Endothelial cell of umbilical vein (primary cell): ENCODE results near the gene CCNC. TPM values are rescaled to one million over a fixed set of nuclear protein-coding genes. Genes with fewer than 3 reads are reported as not detected.

Experiments
- BruUV-seq: library from RNA; stranded (reverse); fragments of 400-500 nt; replicated peaks from 2 replicates; lab custom pipeline; 2021; lab: Mats Ljungman, UMichigan
- CTCF ChIA-PET: fragments of 300-600, 350-600 bp; sonication (Branson Sonifier 250); formaldehyde crosslinking; loops from one replicate; lab custom pipeline; 2021; ENCODE audit warnings: antibody characterized with exemption, inconsistent platforms; lab: Charles Lee
- POLR2A ChIA-PET: fragments of 300-600, 350-600 bp; sonication (Branson Sonifier 250); formaldehyde crosslinking; loops from one replicate; lab custom pipeline; 2021; ENCODE audit warnings: antibody characterized with exemption, inconsistent platforms; lab: Charles Lee
- DNase-seq: peaks from one replicate; pipeline ENCODE4 v3.0.0-alpha.2; 2011; ENCODE audit warnings: low read depth, low spot score
- FAIRE-seq: peaks from 2 replicates; lab custom pipeline; 2011; peaks lifted over from hg19 to GRCh38; lab: Jason Lieb, UNC
- H2AFZ ChIP-seq: 2 replicates; pipeline ENCODE4 v1.6.0; 2012; ENCODE audit warnings: low read depth, low read length, control low read depth, inconsistent platforms
- H3K27ac ChIP-seq: 2 replicates; pipeline ENCODE4 v1.5.1; 2011; ENCODE audit warnings: low read depth, mild to moderate bottlenecking, control low read depth, low read length, moderate library complexity; ENCODE audit not compliant: insufficient read depth
- H3K27me3 ChIP-seq, 2 experiments: 2 replicates each; pipeline versions ENCODE4 v1.6.0 to v1.6.1; 2011; ENCODE audit warnings: low read length in 2 of 2, mixed read lengths in 1 of 2; ENCODE audit not compliant: control insufficient read depth in 2 of 2, insufficient read depth in 2 of 2
- H3K36me3 ChIP-seq, 2 experiments: 2 replicates in 1 of 2; 3 replicates in 1 of 2; pipeline ENCODE4 v1.5.1; 2011; ENCODE audit warnings: low read length in 2 of 2, mild to moderate bottlenecking in 1 of 2, moderate library complexity in 1 of 2; ENCODE audit not compliant: control insufficient read depth in 2 of 2, insufficient read depth in 2 of 2; ENCODE audit errors: extremely low read depth in 1 of 2
- H3K4me1 ChIP-seq: 3 replicates; pipeline ENCODE4 v1.5.1; 2011; ENCODE audit warnings: mild to moderate bottlenecking, low read length; ENCODE audit not compliant: control insufficient read depth, insufficient read depth; ENCODE audit errors: extremely low read depth
- H3K4me2 ChIP-seq: 2 replicates; pipeline ENCODE4 v1.6.1; 2011; ENCODE audit warnings: low read length, control low read depth, mixed read lengths; ENCODE audit not compliant: insufficient read depth
- H3K4me3 ChIP-seq, 3 experiments: fragments of 200-600 bp in 1 of 3; sonication (generic), shearing (Covaris generic) in 1 of 3; replicated peaks in 1 of 3; 2 replicates each; pipeline ENCODE4 v1.5.1; 2011 to 2016; ENCODE audit warnings: control low read depth in 3 of 3, low read length in 3 of 3, mild to moderate bottlenecking in 2 of 3, inconsistent platforms in 1 of 3, low read depth in 1 of 3, moderate library complexity in 1 of 3; ENCODE audit not compliant: insufficient read depth in 1 of 3
- H3K79me2 ChIP-seq: 2 replicates; pipeline ENCODE4 v1.6.0; 2012; ENCODE audit warnings: low read length, inconsistent platforms; ENCODE audit not compliant: control insufficient read depth, insufficient read depth
- H3K9ac ChIP-seq: replicated peaks from 2 replicates; pipeline ENCODE3; 2011; ENCODE audit warnings: low read length, control low read depth; ENCODE audit not compliant: insufficient read depth; ENCODE audit errors: extremely low read depth
- H3K9me1 ChIP-seq: replicated peaks from 3 replicates; pipeline ENCODE4 v1.6.0; 2011; ENCODE audit warnings: mild to moderate bottlenecking, low read length; ENCODE audit not compliant: control insufficient read depth, insufficient read depth; ENCODE audit errors: extremely low read depth
- H3K9me3 ChIP-seq: replicated peaks from 2 replicates; pipeline ENCODE4 v1.5.1; 2012; ENCODE audit warnings: low read length, inconsistent platforms; ENCODE audit not compliant: control insufficient read depth, insufficient read depth
- H4K20me1 ChIP-seq: replicated peaks from 2 replicates; pipeline ENCODE3; 2011; ENCODE audit warnings: mild to moderate bottlenecking, low read length; ENCODE audit not compliant: control insufficient read depth, insufficient read depth; ENCODE audit errors: extremely low read depth
- EZH2 ChIP-seq: IDR thresholded peaks from 2 replicates; pipeline ENCODE4 v1.6.1; 2012; ENCODE audit warnings: borderline replicate concordance, low read depth, mild to moderate bottlenecking, moderate library complexity, low read length, inconsistent platforms; ENCODE audit not compliant: severe bottlenecking
- FOS ChIP-seq: IDR thresholded peaks from 2 replicates; pipeline ENCODE4 v1.6.1; 2011; ENCODE audit warnings: mild to moderate bottlenecking, low read length, moderate library complexity, borderline replicate concordance; ENCODE audit not compliant: insufficient read depth
- GATA2 ChIP-seq: IDR thresholded peaks from 2 replicates; pipeline ENCODE4 v1.7.0; 2011; ENCODE audit warnings: low read depth, mild to moderate bottlenecking, moderate library complexity, mixed read lengths, low read length; ENCODE audit not compliant: insufficient read length, insufficient read depth
- JUN ChIP-seq: IDR thresholded peaks from 2 replicates; pipeline ENCODE4 v1.6.1; 2011; ENCODE audit warnings: borderline replicate concordance, low read depth; ENCODE audit not compliant: insufficient read length, insufficient read depth
- MAX ChIP-seq: IDR thresholded peaks from 2 replicates; pipeline ENCODE4 v1.6.1; 2011; ENCODE audit not compliant: insufficient read depth, insufficient read length
- MYC ChIP-seq: IDR thresholded peaks from one replicate; pipeline ENCODE4 v1.6.1; 2011; ENCODE audit warnings: mild to moderate bottlenecking, low read depth, low read length
- POLR2A ChIP-seq: IDR thresholded peaks from 2 replicates; pipeline ENCODE4 v1.6.1; 2012; ENCODE audit warnings: low read depth, mild to moderate bottlenecking, control low read depth, low read length
- POLR2AphosphoS5 ChIP-seq: IDR thresholded peaks from 2 replicates; pipeline ENCODE4 v1.6.1; 2012; ENCODE audit warnings: low read depth, mild to moderate bottlenecking, control low read depth, low read length, moderate library complexity; ENCODE audit not compliant: insufficient read depth
- dilution Hi-C: fragments of 300-500 bp; cut with MboI; formaldehyde crosslinking; loops from one replicate; pipeline ENCODE4 v1.15.0; 2019; ENCODE audit warnings: low sequenced_read_pairs; ENCODE audit not compliant: extremely low pct_ligation_motif_present
- intact Hi-C: fragments of 100-400 bp; cut with micrococcal nuclease; formaldehyde crosslinking; loops from one replicate; pipeline ENCODE4 v1.10.0; 2022
- polyA plus RNA-seq, 4 experiments: library from polyadenylated mRNA; depleted of rRNA in 3 of 4; stranded (reverse) in 3 of 4; unstranded in 1 of 4; fragments of >200 nt; gene quantifications; 2 replicates each; pipeline versions ENCODE4 v1.2.1 to v1.2.3, GENCODE V29; 2011 to 2012; ENCODE audit warnings: missing spikeins in 1 of 4
- small RNA-seq: library from RNA; depleted of rRNA; stranded (forward); fragments of <200 nt; gene quantifications from one replicate; pipeline ENCODE3, GENCODE V24; 2012; ENCODE audit warnings: low replicate concordance, low read depth; ENCODE audit not compliant: insufficient read depth, insufficient read length
- total RNA-seq: library from RNA; stranded (reverse); gene quantifications from 2 replicates; pipeline ENCODE4 v1.2.3, GENCODE V29; 2021
- TF ChIP-seq, protein P1 (sequence below), 2 donors: IDR thresholded peaks; 1 replicate in 1 of 2; 2 replicates in 1 of 2; pipeline ENCODE4 v1.5.1; 2011; ENCODE audit warnings: low read length in 2 of 2, mild to moderate bottlenecking in 2 of 2, moderate library complexity in 2 of 2, control low read depth in 1 of 2, inconsistent platforms in 1 of 2, low read depth in 1 of 2; ENCODE audit not compliant: insufficient read depth in 1 of 2; ENCODE audit errors: extremely low read depth in 1 of 2

CCNC gene
- total and polyA plus RNA-seq, 2 donors (not counting 3 experiments of a cell fraction or from before 2014, with no cell fraction given), result 18.2 to 53.5 TPM

DNA sequence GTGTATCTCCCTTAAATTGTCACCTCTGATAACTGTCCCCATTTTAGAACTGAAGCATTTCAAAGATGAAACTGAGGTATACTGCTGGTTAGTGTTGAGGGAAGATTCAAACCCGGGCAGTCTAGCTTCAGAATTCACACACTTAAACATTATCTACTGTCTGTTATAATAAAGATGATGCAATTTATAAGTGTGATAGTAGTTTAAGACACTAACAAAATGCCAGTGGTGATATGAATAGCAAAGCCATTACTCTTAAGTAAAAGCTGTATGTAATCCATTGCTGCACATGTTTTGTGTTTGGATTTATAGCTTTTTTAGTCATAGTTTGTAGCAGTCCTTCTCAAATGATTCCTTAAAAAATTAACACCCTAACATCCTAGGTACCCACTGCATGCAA is 73.0 kb downstream of the CCNC start:
- no peak for TF ChIP-seq FOS
- TF ChIP-seq EZH2, result no peak
- no peak for TF ChIP-seq MYC
- TF ChIP-seq MAX, result no peak
- no peak for TF ChIP-seq POLR2AphosphoS5
- no peak for TF ChIP-seq POLR2A
- no peak for TF ChIP-seq GATA2
- TF ChIP-seq, protein P1, sequence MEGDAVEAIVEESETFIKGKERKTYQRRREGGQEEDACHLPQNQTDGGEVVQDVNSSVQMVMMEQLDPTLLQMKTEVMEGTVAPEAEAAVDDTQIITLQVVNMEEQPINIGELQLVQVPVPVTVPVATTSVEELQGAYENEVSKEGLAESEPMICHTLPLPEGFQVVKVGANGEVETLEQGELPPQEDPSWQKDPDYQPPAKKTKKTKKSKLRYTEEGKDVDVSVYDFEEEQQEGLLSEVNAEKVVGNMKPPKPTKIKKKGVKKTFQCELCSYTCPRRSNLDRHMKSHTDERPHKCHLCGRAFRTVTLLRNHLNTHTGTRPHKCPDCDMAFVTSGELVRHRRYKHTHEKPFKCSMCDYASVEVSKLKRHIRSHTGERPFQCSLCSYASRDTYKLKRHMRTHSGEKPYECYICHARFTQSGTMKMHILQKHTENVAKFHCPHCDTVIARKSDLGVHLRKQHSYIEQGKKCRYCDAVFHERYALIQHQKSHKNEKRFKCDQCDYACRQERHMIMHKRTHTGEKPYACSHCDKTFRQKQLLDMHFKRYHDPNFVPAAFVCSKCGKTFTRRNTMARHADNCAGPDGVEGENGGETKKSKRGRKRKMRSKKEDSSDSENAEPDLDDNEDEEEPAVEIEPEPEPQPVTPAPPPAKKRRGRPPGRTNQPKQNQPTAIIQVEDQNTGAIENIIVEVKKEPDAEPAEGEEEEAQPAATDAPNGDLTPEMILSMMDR (IDR thresholded peaks at IDR 0.05; ENCODE audit: extremely low read depth in 1 of 2, insufficient read depth in 1 of 2, low read depth in 1 of 2, low read length in 2 of 2), result no peak
- no peak for TF ChIP-seq JUN
- CTCF ChIA-PET, result interaction anchor here (1.1 kb wide), 1 partner anchor 28 kb away, joined by 3 read pairs; no protein-coding TSS in a partner anchor
- POLR2A ChIA-PET, result no interaction called here
- Histone ChIP-seq H3K79me2 (no peaks in the 10 kb centered on the region), H3K27me3 (no peaks in the 10 kb centered on the region), H3K9me3 (no peaks in the 10 kb centered on the region), H3K4me2 (no peak overlapping the region), H4K20me1 (no peaks in the 10 kb centered on the region), H3K4me3 (no peak overlapping the region), H3K9me1 (no peaks in the 10 kb centered on the region), H3K9ac (no peak overlapping the region), H3K36me3 (no peaks in the 10 kb centered on the region), H2AFZ (no peak overlapping the region), H3K4me1 (no peaks in the 10 kb centered on the region), H3K27ac (no peak overlapping the region)
- no peak for FAIRE-seq
- dilution Hi-C loops (no loop called here), intact Hi-C loops (no loop called here)
- BruUV-seq, result no TSS peak
- DNase-seq, result no peak

Small RNA genes within 50 kb of the gene (small RNA-seq; reads per million reads assigned to genes)
- gene RF00019, result not detected

Other genes starting within 250 kb of the CCNC start
- gene FAXC, start 219.0 kb downstream of the CCNC start, total RNA-seq, result 3.6 and 8.4 TPM in 2 replicates
- gene FAXC, start 219.0 kb downstream of the CCNC start, polyA plus RNA-seq, result 2.8 and 3.4 TPM in 2 replicates
- 7.5 and 9.1 TPM in 2 replicates for gene COQ3, start 174.5 kb downstream of the CCNC start, total RNA-seq
- 3.2 and 4.0 TPM in 2 replicates for gene COQ3, start 174.5 kb downstream of the CCNC start, polyA plus RNA-seq
- 79.9 and 106 TPM in 2 replicates for gene PNISR, start 143.4 kb downstream of the CCNC start, total RNA-seq
- 19.1 and 34.6 TPM in 2 replicates for gene PNISR, start 143.4 kb downstream of the CCNC start, polyA plus RNA-seq
- 11.3 and 13.6 TPM in 2 replicates for gene USP45, start 53.2 kb downstream of the CCNC start, total RNA-seq
- 1.9 and 2.7 TPM in 2 replicates for gene USP45, start 53.2 kb downstream of the CCNC start, polyA plus RNA-seq
- not detected in 2 replicates for gene PRDM13, start 38.2 kb upstream of the CCNC start, total RNA-seq
- gene PRDM13, start 38.2 kb upstream of the CCNC start, polyA plus RNA-seq, result not detected in 2 replicates